K562 (cell line): ENCODE measurements around the gene SH2B2. TPM values are rescaled to one million over a fixed set of nuclear protein-coding genes. Genes with fewer than 3 reads are reported as not detected.

ENCODE experiments used
- ARID2 ChIP-seq: fragments of 450-650 bp; IDR thresholded peaks from 2 replicates; pipeline ENCODE4 v1.6.1; 2017; ENCODE audit warnings: antibody characterized with exemption, mild to moderate bottlenecking
- ARID3A ChIP-seq: IDR thresholded peaks from 2 replicates; pipeline ENCODE4 v1.6.1; 2012; ENCODE audit warnings: low read depth, low read length, improper control_type of control experiment, borderline replicate concordance
- BHLHE40 ChIP-seq: IDR thresholded peaks from 2 replicates; pipeline ENCODE4 v1.6.1; 2011; ENCODE audit warnings: low read length, improper control_type of control experiment
- CBX5 ChIP-seq: IDR thresholded peaks from 2 replicates; pipeline ENCODE4 v1.6.1; 2014; ENCODE audit warnings: low read depth, borderline replicate concordance
- CC2D1A ChIP-seq: fragments of 450-650 bp; IDR thresholded peaks from 2 replicates; pipeline ENCODE4 v1.6.1; 2017; ENCODE audit warnings: mild to moderate bottlenecking
- EP300 ChIP-seq: IDR thresholded peaks from 2 replicates; pipeline ENCODE4 v1.6.1; 2012; ENCODE audit warnings: low read length, improper control_type of control experiment
- GTF2F1 ChIP-seq: IDR thresholded peaks from 2 replicates; pipeline ENCODE4 v1.6.1; 2011; ENCODE audit warnings: low read depth, low read length, improper control_type of control experiment
- MAX ChIP-seq: sonication (generic); formaldehyde crosslinking; IDR thresholded peaks from 2 replicates; pipeline ENCODE4 v1.9.0; 2022; ENCODE audit warnings: mild to moderate bottlenecking, missing genetic modification reagents
- MAZ ChIP-seq, 2 experiments: fragments of 450-650 bp in 1 of 2; sonication (generic) in 1 of 2; formaldehyde crosslinking; IDR thresholded peaks in 1 of 2; conservative IDR thresholded peaks in 1 of 2; 2 replicates each; pipeline versions ENCODE4 v1.4.0 to v1.5.0; 2020; ENCODE audit warnings: mild to moderate bottlenecking in 1 of 2, missing genetic modification reagents in 1 of 2
- MED1 ChIP-seq: sonication (generic); formaldehyde crosslinking; IDR thresholded peaks from 2 replicates; pipeline ENCODE4 v1.8.1; 2023; ENCODE audit warnings: missing genetic modification reagents, borderline replicate concordance
- MYNN ChIP-seq, 2 experiments: sonication (generic); formaldehyde crosslinking in 1 of 2; IDR thresholded peaks; 2 replicates each; pipeline versions ENCODE4 v1.5.0 to v1.6.1; 2016 to 2020; ENCODE audit warnings: antibody characterized with exemption in 1 of 2, missing genetic modification reagents in 1 of 2
- RERE ChIP-seq: sonication (generic); formaldehyde crosslinking; IDR thresholded peaks from 2 replicates; pipeline ENCODE4 v1.8.0; 2023; ENCODE audit warnings: missing genetic modification reagents, mild to moderate bottlenecking, borderline replicate concordance
- STAT6 ChIP-seq: sonication (generic); formaldehyde crosslinking; IDR thresholded peaks from 2 replicates; pipeline ENCODE4 v1.8.1; 2023; ENCODE audit warnings: mild to moderate bottlenecking, missing genetic modification reagents
- TFAP4 ChIP-seq: sonication (generic); formaldehyde crosslinking; IDR thresholded peaks from 2 replicates; pipeline ENCODE4 v1.8.0; 2022; ENCODE audit warnings: missing genetic modification reagents, mild to moderate bottlenecking, moderate library complexity, borderline replicate concordance
- ZNF583 ChIP-seq: fragments of 250-450 bp; sonication (Bioruptor Pico); IDR thresholded peaks from 2 replicates; pipeline ENCODE4 v1.4.0; 2020
- polyA plus RNA-seq, 8 experiments: library from polyadenylated mRNA; depleted of rRNA in 4 of 8; stranded (reverse) in 5 of 8; unstranded in 3 of 8; fragments of >200 nt; fragmentation: Nextera tagmentation in 2 of 8; fragmentation: Illumina TruSeq in 1 of 8; extraction: Ambion mirVana in 2 of 8; extraction: Trizol in 1 of 8; gene quantifications; 2 replicates each; pipeline versions ENCODE4 v1.2.1 to v1.2.3, GENCODE V29; 2011 to 2014; ENCODE audit warnings: inconsistent platforms in 1 of 8, missing spikeins in 1 of 8
- total RNA-seq, 7 experiments: library from RNA; depleted of rRNA in 6 of 7; stranded (reverse); fragments of >200 nt in 6 of 7; fragmentation: Illumina TruSeq in 2 of 7; extraction: Trizol in 2 of 7; gene quantifications; 2 replicates each; pipeline versions ENCODE4 v1.2.1 to v1.2.3, GENCODE V29; 2011 to 2021; ENCODE audit warnings: low replicate concordance in 1 of 7

The SH2B2 gene
- total and polyA plus RNA-seq, 9 of the 15 experiments (the other 6 are each of a cell fraction or from before 2014, with no cell fraction given), result 0.03 to 0.89 (median 0.07) TPM; not detected in 4

- TF ChIP-seq RERE (0 out of 2 replicates have a peak, but pooled peaks have one; percentile 58), ARID3A (no peak), BHLHE40 (peak; percentile 22; the same call in 1 of the 2 replicates), STAT6 (CRISPR knock-in tag) (no peak), CBX5 (no peak), MAX (CRISPR knock-in tag) (0 out of 2 replicates have a peak, but pooled peaks have one; percentile 24), EP300 (peak; percentile 25; the same call in 1 of the 2 replicates), CC2D1A (peak; percentile 94), MYNN (IDR thresholded peaks at IDR 0.05) (peak; percentile 81), MYNN (CRISPR knock-in tag; IDR thresholded peaks at IDR 0.05) (no peak), MAZ (CRISPR knock-in tag; conservative IDR thresholded peaks at IDR 0.05 in 1 of 2, IDR thresholded peaks at IDR 0.05 in 1 of 2) (peak in 1 of 2 experiments; percentile 30; a peak in 1 of 4 replicates), GTF2F1 (0 out of 2 replicates have a peak, but pooled peaks have one; percentile 24), ARID2 (peak; percentile 96), TFAP4 (CRISPR knock-in tag) (peak; percentile 33; the same call in 1 of the 2 replicates), MED1 (CRISPR knock-in tag) (no peak), ZNF583 (CRISPR knock-in tag) (0 out of 2 replicates have a peak, but pooled peaks have one; percentile 45)
These were observed 14.4 kb upstream of the SH2B2 start (continued) for GRCh38 chr7:102272075-102272916.
